T-helper 1 cell treated with Interleukin-12 subunit alpha and Interleukin-12 subunit beta and Interleukin-4 antibody, amounts not matched to agents 30 ng/mL and 1 ng/mL, for 36 hours (primary cell): Measurements from ENCODE around the gene TMEM181. TPM values are rescaled to one million over a fixed set of nuclear protein-coding genes. Genes with fewer than 3 reads are reported as not detected.
"Not testable (repeated sequence)": the region's sequence is repeated elsewhere in the genome, so short reads cannot be mapped to it uniquely, and the experiment has no call there.

ENCODE experiments used
- intact Hi-C: fragments of 100-400 bp; cut with micrococcal nuclease; formaldehyde crosslinking; loops from one replicate; pipeline ENCODE4 v1.15.1; 2024
- total RNA-seq: library from RNA; stranded (reverse); gene quantifications from 2 replicates; pipeline ENCODE4 v1.2.3, GENCODE V29; 2022

The TMEM181 gene
- total RNA-seq, 1 donor from 2014 or later, result 18.2 TPM

GRCh38 chr6:158536891-158537798 is 22.7 kb upstream of the TMEM181 start:
- intact Hi-C loops, result loop anchor here (1.0 to 2.0 kb wide), 3 partner anchors 19 to 304 kb away; no protein-coding TSS in a partner anchor

- intact Hi-C loops, result no loop called here
Observed at GRCh38 chr6:158538741-158539140, 21.1 kb upstream of the TMEM181 start.

GRCh38 chr6:158539413-158539812 is 20.5 kb upstream of the TMEM181 start:
- intact Hi-C loops, result no loop called here

GRCh38 chr6:158539881-158540280 is 20.0 kb upstream of the TMEM181 start:
- intact Hi-C loops, result no loop called here

GRCh38 chr6:158543606-158544185 is 16.2 kb upstream of the TMEM181 start:
- intact Hi-C loops, result no loop called here

GRCh38 chr6:158544428-158544827 is 15.5 kb upstream of the TMEM181 start:
- intact Hi-C loops, result no loop called here

GRCh38 chr6:158545043-158545966 is 14.6 kb upstream of the TMEM181 start:
- intact Hi-C loops, result no loop called here

- intact Hi-C loops, result no loop called here
Observed at GRCh38 chr6:158548418-158549161, 11.3 kb upstream of the TMEM181 start.

GRCh38 chr6:158552055-158552795 is 7.7 kb upstream of the TMEM181 start:
- intact Hi-C loops, result no loop called here

- intact Hi-C loops, result no loop called here
Observed at GRCh38 chr6:158552796-158553138, 7.1 kb upstream of the TMEM181 start.

GRCh38 chr6:158554611-158555361 is 5.1 kb upstream of the TMEM181 start:
- intact Hi-C loops, result no loop called here

GRCh38 chr6:158556113-158556512 is 3.8 kb upstream of the TMEM181 start:
- intact Hi-C loops, result no loop called here

GRCh38 chr6:158557110-158557509 is 2.8 kb upstream of the TMEM181 start:
- intact Hi-C loops, result not testable (repeated sequence)

- intact Hi-C loops, result no loop called here
Observed at GRCh38 chr6:158557927-158558326, 2.0 kb upstream of the TMEM181 start.

GRCh38 chr6:158558415-158559306 is 1.2 kb upstream of the TMEM181 start:
- intact Hi-C loops, result loop anchor here (1.0 kb wide), 2 partner anchors 22 to 326 kb away; no protein-coding TSS in a partner anchor

GRCh38 chr6:158559338-158559894 is 475 bp upstream of the TMEM181 start:
- intact Hi-C loops, result loop anchor here (1.0 kb wide), 2 partner anchors 23 to 327 kb away; no protein-coding TSS in a partner anchor

- intact Hi-C loops, result loop anchor here (1.0 to 5.0 kb wide), 7 partner anchors 7 to 1289 kb away; no protein-coding TSS in a partner anchor
Observed at GRCh38 chr6:158560836-158561320, 987 bp downstream of the TMEM181 start.
